Non-pigmented ciliary epithelial cell (primary cell): ENCODE results near the gene WDR64.

Experiments
- DNase-seq: peaks from one replicate; pipeline ENCODE4 v3.0.0-alpha.2; 2010; ENCODE audit warnings: low read depth

WDR64 gene

DNA sequence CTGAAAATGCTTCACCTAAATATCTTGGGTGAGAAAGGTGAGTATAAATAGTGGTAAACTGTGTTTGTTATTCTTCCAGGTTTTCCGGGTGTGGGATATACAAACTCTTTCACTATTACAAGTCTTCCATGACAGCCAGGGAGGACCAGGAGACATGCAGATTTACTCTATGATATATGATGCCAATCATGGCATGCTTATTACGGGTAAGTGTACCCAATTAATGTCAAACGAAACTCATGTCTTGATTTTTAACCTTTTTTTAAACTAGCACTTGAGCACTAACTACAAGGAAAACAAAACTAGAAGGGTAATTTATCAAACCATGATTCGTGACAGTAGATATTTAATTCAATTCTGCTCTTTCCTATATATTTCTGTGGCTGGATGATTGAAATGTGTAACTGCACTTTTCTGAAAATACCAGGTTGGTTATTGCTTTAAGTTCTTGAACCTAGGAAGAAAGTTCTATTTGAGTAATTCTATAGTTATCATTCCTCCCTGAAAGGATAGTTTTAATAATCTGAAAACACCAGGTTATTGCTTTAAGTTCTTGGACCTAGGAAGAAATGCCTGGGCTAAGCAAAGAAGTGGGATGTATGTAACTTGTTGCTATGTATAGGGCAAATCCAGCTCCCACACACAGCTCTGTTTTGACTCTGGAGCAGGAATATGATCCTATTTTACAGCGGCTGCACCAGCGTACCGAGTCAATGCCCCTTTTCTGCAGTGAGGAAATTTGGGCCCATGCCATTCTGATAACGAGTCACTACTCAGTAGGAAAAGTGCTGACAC is 86.4 kb downstream of the WDR64 start:
- no peak for DNase-seq

DNA sequence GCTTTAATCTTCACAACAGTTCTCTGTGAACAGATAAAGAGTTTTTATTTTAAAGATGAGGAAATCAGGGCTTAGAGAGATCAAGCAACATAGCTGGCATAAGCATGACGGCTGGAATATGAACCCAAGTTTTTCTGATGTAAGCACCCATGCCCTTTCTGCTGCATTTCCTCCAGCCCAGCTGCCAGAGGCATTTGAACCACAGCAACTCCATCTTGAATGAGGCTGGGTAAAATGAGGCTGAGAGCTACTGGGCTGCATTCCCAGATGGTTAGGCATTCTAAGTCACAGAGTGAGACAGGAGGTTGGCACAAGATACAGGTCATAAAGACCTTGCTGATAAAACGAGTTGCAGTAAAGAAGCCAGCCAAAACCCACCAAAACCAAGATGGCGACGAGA is 90.0 kb downstream of the WDR64 start:
- DNase-seq: no peak

DNA sequence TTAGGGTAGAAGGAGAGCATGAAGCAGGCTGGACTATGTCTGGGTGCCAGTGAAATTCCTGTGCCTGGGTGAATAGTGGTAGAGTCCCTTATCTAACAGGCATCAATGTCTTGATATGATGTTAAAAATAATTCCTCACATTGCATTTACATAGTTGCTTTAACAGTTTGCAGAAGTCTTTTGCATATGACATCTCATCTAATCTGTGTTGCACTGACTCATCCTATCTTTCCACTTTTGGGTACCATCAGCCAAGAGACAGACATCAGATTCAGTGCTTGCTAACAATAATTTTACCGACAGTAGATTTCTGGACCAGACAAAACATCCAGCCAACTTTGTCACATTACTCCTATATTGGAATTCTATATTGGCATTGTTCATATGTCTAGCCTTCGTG is 92.5 kb downstream of the WDR64 start:
- DNase-seq: no peak

DNA sequence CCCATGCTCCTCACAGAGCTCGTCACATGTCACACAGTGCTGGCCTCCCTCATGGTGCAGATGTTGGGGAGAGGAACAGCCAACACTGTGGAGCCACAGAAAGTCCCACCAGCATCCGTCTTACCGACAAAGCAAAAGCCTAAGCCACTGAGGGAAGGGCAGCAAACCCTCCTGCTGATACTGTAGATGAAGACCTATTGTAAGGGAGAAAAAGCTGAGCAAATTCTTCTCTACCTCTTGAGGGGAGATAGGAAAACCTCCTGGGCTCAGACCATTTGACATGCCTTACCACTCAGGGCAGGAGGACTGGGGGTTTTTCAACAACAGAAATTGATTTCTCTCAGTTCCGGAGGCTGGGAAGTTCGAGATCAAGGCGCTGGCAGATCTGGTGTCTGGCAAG is 95.9 kb downstream of the WDR64 start:
- no peak for DNase-seq

DNA sequence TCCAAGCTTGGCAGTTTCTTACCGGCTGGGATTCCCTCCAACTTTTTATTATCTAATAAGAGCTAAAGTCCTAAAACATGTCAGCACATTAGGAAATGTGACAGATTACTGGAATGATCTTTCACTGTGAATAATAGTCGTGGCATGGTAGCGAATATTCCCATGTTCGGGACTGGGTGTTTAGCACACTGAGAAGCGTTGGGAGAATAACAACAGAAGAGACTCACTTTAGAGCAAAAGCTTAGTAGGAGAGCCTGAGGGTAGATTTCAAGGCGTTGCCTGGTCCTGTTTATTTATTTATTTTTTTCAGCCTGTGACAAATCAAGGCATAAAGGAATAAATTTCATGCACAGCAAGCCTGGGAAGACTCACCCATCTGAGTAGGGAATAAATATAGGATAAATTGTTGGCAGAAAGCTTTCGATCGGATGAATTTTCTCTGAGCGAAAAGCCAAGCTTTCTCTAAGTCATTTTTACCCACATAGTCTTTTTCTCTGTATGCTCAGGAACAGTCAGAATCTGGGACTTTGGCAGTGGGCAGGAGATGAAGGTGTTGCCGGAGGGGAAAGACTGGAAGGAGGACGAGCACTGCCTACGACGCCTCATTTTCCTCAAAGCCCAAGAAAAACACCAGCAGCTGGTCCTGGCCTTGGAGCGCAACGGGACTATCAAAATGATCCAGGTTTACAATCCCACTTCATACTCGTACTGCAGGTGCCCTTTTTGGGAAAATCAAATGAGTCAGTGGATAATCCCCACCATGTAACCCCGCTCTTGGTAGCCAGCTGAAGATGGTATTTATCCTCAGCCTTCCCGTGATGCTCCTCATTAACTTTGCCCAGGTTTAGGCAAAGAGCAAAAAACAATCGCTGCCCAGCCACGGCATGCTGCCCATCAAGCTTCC is 97.2 kb downstream of the WDR64 start:
- no peak for DNase-seq

DNA sequence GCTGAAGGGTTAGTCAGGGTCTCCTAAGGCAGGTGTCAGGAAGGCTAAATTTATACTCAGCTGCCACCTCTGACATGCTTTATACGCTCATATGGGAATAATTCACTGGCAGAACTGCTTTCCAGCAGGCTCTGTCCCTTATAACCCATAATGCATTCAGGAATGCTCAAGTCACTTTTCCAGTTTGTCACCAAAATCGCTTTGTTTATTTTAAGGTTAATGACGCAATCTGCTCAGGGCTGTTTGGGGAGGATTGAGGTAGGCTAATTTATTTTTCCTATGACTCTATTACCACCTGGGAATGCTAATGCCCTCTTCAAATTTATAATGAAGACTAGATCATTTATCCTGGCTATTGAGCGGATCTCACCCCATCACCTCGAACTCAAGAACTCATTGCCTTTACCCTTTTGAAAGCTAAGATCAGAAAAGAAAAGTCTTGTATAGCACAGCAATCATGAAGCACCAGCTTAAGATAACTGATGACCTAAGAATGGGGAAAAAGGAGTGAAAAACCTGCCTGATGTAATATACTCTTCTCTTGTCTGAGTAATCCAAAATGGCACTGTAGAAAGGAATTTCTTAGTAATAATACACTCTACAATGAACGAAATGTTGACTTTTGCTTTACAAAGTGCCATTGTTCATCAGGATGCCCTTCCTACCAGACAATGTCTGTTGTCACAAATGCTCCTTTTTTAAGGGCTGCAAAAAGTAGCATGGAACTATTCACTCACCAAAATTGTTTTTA is 98.0 kb downstream of the WDR64 start:
- DNase-seq: no peak

DNA sequence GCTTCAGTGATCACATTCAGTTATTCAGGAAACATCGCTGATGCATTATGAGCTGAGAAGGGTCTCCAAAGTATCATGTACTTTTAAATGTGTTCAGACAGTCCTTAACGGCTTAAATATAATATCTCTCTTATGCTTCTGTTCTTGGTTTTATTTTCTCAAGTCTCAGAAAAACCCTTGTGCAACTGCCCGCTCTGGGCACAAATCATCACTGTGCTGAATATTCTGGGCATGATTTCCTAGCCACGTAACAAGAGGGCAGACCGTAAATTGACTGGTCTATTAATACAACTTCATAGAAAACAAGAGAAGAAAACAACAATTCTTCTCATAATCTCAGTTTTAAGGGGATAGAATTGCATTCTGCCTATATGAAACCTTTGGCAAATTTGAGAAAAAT is 99.4 kb downstream of the WDR64 start:
- no peak for DNase-seq

DNA sequence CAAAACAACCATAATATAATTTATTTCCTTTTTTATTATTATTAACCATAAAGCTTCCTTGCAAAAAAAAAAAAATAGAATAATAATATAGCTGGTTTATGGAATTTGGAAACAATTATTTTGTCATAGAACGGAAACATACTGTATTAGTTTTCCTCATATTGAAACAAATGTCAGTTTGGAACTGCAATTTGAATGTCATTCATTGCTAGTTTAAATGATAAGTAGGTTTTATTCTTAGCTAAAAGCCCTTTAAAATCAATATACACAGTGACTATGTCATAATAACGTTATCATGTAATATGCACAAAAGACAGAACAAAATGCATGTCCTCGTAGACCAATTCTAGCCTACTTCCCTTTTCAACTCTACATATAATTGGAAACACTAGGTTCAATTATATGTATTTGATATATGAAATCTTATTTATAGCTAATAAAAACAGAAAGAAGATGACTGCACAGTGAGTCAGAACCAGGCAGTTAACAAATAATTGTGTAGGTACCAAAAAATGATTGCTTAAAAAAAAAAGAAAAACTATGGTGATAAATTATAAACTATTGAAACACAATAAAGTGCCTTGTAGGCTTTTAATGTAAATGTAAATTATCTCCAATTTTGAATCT is 110.7 kb downstream of the WDR64 start:
- no peak for DNase-seq

DNA sequence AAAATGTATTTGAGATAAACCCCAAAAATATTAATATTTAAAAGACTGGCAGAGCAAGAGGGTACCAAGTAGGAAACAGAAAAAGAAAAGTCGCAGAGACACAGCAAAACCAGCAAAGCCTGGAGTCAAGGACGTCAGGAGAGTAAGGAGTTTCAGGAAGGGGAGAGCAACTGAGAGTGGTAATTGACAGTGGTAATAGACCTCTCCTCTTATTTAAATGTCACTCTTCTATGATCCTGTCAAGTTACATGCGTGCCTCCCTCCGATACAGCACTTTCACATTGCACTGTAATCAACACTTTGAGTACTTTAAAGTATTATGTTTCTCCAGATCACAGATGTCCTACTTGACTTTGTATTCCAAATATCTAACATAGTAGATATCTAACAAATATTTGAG is 113.3 kb downstream of the WDR64 start:
- no peak for DNase-seq

DNA sequence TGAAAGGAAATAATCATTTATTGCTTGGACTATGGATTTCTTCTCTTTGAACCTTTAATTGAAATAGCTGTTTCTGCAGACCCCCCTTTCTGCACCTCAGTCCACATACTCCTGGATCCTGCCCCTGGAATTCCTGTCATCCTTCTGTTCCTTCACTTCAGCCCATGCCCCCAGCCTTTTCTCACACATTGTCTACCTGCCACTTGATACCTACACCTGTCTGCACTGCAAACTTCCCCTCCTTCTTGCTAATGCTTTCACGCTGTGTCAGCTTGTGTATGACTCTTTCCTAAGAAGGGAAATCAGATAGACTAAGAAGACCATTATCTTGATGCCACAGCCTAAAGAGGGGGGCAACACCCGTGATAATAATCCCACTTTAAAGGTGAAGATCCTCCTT is 115.7 kb downstream of the WDR64 start:
- no peak for DNase-seq

DNA sequence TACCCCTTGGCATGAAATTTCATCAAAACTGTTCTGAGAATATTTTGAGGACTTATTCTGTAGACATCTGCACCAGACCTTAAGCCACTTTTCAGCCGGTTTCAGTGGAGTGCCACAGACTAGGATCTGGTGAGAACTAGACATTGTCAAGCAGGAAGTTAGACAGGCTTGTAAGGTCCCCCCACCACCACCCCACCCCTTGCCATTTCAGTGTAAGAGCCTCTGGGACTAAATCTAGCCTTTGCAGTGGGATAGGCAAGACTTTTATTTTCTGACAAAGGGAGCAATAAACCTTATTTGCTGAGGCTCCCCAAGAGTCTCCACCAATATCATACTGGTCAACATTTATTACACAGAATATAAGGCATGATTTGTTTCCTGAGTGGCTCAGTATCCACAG is 118.0 kb downstream of the WDR64 start:
- no peak for DNase-seq

DNA sequence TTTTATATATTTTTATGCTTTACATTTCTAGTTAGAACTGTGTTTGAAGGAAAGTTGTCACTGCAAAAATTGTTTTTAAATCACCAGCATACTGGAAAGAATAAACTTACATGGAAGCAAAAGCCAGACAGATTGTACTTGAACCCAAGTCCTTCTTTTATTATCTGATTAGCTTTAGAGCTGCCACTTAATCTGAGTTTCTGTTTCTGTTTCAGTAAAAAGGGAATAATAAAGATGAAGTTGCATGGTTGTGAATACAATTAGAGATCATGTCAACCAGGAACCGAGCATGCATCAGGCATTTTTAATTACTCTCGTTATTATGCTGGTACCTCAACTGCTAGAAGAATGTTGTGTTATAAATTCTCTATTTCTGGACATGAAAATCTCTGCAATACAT is 119.0 kb downstream of the WDR64 start:
- no peak for DNase-seq

DNA sequence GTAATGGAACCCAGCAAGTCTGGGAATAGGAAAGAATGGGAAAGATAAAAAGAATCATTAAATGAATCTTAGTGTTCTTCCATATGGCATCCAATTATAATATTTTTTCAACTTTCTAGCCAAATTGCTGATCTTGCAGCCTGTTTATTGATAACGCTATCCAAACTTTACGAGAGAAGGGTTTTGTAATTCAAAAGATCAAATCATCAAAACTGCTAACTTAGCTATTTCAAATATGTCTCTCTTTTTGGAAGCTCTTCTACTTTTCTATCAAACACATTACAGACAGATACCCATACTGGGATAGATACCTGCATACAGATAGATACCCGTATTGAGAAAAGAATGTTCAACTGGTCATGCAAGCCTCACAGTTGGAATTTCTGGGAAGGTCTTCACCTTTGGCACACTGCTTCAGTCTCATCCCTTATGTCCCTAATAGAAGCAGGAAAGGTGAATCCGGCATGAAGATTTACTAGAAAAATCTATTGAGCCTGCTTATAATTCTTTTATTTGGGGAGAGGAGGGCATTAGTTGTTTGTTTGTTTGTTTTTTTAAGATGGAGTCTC is 120.9 kb downstream of the WDR64 start:
- no peak for DNase-seq

DNA sequence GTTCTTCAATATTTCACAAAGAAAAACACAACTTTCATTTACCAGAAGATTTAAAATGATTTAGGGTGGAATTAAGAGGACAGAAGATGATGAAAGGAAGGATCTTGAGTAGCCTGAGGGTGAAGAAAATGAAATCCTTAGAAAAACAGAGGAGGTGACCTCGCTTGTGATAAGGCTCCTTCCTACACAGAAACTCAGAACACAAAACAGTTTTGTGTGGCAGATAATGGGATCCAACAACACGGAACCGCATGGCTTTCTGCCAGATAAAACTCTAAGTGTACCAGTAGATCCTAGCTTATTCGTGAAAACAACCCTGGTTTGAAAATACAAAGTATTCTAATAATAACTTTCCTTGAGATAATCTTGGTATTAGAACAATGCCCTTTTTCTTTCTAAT is 121.9 kb downstream of the WDR64 start:
- DNase-seq: no peak

DNA sequence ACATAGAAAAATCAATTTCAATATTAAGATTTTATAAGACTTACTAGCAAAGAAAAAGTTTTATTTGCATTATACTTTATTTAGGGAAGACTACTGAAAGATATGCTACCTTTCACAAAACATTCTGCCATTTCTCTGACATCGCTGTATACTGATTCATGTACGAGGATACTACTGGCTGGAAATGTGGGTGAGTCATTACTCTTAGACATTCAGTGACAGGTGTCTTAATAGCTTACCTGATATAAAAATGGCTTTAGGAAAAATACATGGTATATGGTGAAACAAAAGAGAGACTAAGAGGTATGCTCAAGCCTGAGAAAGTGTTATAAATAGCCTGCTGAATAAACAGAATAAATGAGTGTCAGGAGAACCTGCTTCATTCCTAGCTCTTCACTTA is 122.9 kb downstream of the WDR64 start:
- DNase-seq: no peak

DNA sequence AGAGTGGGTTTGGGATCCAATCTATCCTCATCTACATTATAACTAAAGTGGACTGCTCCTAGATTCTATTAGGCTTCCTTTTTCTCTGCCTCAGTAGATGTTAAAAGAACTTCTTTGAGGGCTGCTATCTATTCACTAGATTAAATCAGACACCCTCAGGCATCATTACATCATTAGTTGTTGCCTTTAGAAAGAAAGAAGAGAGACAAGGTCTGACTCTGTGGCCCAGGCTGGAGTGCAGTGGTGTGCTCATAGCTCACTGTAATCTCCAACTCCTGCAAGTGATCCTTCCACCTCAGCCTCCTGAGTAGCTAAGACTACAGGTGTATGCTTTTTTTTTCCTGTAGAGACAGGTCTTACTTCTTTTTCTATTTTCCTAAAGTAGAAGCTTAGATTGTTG is 124.8 kb downstream of the WDR64 start:
- DNase-seq: no peak

DNA sequence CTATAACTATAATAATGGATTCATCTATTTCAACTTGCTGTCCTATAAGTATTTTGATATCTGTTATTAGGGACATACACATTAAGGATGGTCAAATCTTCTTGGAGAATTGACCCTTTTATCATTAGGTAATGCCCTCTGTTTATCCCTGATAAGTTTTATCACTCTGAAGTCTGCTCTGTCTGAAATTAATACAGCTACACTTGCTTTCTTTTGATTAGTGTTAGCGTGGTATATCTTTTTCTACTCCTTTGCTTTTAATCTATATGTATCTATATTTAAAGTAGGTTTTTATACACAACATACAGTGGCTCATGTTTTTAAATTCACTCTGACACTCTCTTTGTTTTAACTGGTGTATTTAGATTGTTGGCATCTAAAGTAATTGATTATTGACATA is 126.0 kb downstream of the WDR64 start:
- no peak for DNase-seq

DNA sequence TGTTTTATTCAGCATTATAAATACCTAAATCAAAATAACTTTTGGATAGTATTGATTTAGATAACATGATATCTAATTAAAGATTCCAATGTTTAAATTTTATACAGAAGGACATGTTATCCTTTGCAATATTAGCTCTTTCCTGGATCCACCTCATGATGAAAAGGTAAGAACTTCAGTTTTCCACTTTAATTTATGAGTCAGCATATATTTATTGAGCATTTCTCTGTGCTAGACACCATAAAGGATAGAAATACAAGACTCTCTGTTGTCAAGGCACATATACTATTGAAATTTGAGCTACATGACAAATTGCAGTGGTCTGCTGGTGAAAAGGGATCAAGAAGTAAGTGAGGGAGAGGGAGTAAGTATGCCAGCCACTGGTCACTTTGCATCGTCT is 127.8 kb downstream of the WDR64 start:
- no peak for DNase-seq

DNA sequence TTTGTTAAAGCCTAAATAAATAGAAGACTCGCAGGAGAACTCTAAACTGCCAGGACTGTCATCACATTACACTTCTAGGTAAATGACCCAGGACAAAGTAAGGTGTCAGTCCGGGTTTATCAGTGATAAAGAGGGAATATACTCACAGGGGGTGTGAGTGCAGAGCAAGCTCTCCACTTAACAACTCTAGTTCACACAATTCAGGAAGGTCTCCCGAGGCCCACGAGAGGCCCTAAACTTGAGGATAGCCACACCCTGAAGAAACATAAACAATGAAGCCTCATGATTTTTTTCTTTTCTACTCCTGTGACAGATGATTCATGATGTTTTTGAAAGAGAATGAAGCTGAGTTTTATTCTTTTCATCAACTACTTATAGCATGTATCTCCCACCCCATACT is 130.3 kb downstream of the WDR64 start:
- DNase-seq: no peak

DNA sequence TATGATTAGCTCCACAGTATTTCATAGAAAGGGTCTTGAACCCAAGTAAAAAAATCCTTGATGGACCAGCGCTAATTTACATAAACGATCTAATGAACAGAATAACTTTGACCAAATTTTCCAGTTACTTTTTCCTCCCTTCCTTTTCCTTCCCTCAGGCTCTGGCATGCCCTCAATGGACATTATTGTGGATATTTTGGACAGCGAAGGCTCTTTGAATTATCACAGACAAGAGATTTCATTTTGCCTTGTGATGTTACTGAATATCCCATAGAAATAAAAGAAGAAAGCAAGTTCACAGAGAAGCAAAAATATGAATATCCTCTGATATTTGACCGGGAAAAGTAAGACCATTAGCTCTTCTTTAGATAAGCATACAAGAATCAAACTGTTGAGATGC is 135.6 kb downstream of the WDR64 start:
- no peak for DNase-seq

DNA sequence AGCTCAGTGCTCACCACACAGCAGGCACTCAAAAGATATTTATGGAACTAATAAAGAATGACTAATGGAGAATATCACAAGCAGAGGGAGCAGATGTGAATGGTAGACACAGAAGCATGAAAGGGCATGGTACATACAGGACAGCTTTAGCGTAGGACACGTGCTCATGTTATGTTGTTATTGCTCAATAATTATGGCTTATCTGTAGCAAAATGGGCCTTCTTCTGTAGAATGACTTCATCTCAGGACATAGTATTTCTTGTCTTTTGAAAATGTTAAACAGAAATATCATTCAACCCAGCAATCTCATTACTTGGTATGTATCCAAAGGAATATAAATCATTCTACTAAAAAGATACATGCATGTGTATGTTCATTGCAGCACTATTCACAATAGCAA is 137.0 kb downstream of the WDR64 start:
- DNase-seq: no peak

DNA sequence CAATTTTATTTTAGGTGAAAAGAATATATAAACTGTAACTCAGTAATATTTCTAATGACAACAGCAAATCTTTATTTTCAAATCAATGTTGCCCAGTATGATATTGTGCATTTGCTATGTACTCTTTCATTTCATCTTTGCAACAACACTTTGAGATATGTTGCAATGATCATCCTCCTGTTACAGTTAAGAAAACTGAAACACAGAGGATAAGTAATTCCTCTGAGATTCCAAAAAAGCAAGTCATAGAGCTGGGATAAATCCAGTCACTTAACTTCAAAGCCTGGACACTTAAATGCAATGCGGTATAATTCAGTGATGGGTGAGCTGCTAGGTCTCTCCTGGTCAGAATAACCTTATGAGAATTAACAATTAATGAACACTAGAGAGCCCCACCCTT is 147.3 kb downstream of the WDR64 start:
- no peak for DNase-seq
